ENCODE results near the gene NOL4L.

NOL4L gene

DNA sequence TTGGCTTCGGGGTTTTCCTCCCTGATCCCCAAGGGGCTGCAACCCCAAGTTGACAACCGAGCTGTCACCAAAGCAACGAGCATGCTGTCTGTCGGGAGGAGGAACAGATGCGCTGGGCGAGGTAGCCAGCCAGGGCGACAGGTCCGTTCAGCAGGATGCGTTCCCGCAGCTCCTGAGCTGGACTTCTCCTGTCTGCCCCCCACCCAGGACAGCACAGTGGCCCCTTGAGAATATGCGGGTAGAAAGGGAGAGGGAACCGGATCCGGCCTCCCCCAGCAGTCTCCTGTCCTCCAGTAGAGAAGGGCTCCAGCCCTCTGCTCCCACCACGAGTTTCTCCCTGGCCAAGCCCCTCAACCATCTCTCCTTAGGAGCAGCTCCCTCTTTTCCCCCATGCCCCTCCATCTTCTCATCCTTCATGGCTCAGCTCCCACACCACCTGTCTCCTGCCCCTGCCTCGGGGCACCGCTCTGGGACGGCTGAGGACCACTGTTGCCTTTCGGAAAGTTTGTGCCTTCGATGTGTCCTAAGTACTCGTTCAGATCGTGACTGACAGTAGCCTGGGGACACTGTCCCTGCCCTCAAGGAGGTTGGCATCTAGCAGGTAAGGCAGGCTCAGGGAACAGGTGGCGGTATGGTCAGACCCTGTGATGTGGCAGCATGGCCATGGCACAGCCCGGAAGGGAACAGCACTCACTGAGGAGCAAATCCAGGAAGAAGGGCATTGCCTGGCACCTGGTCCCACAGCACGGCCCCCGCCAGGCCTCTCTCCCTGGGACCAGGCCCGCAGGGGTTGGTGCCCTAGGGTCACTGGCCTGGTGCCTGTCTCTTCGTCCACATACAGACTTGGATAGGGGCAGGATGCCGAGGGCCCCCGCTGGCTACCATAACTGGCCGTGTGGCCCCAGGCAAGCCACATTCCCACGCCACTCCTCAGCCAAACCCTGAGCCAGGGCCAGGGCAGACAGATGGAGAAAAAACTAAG, 130.7 kb downstream of the NOL4L start:
- Histone ChIP-seq H3K9me3 (no peaks in the 10 kb centered on the region), H3K4me1 (ENCODE audit: control insufficient read depth in 1 of 2, insufficient read depth in 1 of 2, low read depth in 1 of 2, low read length in 1 of 2) (peaks cover 25% of the 10 kb centered on the region in 2 experiments), H3K27me3 (no peaks in the 10 kb centered on the region), H3K36me3 (peaks cover 78% of the 10 kb centered on the region), H3K4me3 (ENCODE audit: low read depth in 1 of 2, low read length in 1 of 2) (no peak overlapping the region), H3K27ac (no peak overlapping the region)
- TF ChIP-seq, protein P1, sequence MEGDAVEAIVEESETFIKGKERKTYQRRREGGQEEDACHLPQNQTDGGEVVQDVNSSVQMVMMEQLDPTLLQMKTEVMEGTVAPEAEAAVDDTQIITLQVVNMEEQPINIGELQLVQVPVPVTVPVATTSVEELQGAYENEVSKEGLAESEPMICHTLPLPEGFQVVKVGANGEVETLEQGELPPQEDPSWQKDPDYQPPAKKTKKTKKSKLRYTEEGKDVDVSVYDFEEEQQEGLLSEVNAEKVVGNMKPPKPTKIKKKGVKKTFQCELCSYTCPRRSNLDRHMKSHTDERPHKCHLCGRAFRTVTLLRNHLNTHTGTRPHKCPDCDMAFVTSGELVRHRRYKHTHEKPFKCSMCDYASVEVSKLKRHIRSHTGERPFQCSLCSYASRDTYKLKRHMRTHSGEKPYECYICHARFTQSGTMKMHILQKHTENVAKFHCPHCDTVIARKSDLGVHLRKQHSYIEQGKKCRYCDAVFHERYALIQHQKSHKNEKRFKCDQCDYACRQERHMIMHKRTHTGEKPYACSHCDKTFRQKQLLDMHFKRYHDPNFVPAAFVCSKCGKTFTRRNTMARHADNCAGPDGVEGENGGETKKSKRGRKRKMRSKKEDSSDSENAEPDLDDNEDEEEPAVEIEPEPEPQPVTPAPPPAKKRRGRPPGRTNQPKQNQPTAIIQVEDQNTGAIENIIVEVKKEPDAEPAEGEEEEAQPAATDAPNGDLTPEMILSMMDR (IDR thresholded peaks at IDR 0.05): no peak

DNA sequence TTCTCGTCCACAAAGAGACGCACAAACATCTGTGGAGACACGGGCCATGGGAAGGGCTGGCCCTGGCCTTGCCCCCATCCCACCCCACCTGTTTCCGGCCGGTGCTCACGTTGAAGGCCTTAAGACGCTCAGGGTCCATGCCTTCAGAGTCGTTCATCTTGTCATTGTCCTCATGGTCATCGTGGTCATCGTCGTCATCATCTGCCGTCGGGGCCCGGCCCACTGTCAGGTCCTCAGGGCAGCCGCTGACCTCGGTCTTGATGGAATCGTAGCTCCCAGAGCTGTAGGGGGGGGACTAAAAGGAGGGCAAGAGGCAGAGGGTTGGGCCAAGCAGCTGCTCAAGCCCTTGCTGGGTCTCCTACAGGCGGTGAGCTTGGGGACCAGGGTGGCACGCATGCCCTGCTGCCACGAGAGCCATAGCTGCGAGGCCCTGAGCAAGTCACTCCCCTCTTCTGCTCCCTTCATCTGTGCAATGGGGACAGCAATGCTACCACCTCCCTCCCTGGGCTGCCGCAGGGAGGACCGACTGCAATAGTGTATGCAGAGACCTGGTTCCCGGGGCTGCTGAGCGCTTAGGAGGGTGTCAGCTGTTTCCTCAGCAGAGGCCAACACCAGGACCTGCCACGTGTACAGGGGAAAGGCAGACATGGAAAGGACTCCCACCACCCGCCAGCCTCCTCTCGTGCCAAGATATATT, 131.5 kb downstream of the NOL4L start:
- TF ChIP-seq, protein P1 (IDR thresholded peaks at IDR 0.05): no peak
- Histone ChIP-seq H3K4me1 (ENCODE audit: control insufficient read depth in 1 of 2, insufficient read depth in 1 of 2, low read depth in 1 of 2, low read length in 1 of 2) (peaks cover 30 to 31% of the 10 kb centered on the region in 2 experiments), H3K27ac (no peak overlapping the region), H3K9me3 (no peaks in the 10 kb centered on the region), H3K4me3 (ENCODE audit: low read depth in 1 of 2, low read length in 1 of 2) (no peak overlapping the region), H3K36me3 (peaks cover 83% of the 10 kb centered on the region), H3K27me3 (no peaks in the 10 kb centered on the region)

DNA sequence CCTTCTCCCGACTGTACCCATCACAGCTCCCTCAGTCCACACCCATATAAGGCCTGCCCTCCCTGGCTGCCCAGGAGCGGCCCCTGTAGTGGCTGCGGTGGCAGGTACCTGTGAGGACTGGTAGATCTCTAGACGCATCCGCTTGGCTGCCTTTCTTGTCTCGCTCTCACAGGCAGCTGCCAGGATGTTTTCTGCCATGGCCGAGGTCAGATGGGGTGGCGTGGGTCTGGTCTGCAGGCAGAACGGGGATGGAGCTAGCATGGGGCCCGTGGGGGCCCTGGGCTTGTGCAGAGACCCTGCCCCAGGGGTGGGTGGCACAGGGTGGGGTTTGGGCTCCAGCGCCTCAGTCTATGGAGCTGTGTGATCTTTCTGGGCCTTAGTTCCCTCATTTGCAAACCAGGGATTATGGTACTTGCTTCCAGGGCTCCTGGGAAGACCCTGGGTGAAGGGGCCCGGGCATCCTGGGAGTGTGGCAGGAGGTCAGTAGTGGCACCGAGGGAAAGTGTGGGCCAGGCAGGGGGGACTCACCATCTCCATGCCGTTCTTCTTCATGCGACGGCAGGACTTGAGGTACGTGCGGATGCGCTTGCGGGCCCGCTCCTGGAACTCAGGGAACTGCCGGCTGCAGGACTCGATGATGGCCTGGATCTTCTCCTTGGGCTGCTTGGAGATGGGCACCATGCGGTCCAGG, 132.2 kb downstream of the NOL4L start:
- Histone ChIP-seq H3K36me3 (peaks cover 85% of the 10 kb centered on the region), H3K27me3 (no peaks in the 10 kb centered on the region), H3K4me1 (ENCODE audit: control insufficient read depth in 1 of 2, insufficient read depth in 1 of 2, low read depth in 1 of 2, low read length in 1 of 2) (peaks cover 28 to 30% of the 10 kb centered on the region in 2 experiments), H3K4me3 (ENCODE audit: low read depth in 1 of 2, low read length in 1 of 2) (no peak overlapping the region), H3K27ac (no peak overlapping the region), H3K9me3 (no peaks in the 10 kb centered on the region)
- TF ChIP-seq, protein P1 (IDR thresholded peaks at IDR 0.05): no peak

DNA sequence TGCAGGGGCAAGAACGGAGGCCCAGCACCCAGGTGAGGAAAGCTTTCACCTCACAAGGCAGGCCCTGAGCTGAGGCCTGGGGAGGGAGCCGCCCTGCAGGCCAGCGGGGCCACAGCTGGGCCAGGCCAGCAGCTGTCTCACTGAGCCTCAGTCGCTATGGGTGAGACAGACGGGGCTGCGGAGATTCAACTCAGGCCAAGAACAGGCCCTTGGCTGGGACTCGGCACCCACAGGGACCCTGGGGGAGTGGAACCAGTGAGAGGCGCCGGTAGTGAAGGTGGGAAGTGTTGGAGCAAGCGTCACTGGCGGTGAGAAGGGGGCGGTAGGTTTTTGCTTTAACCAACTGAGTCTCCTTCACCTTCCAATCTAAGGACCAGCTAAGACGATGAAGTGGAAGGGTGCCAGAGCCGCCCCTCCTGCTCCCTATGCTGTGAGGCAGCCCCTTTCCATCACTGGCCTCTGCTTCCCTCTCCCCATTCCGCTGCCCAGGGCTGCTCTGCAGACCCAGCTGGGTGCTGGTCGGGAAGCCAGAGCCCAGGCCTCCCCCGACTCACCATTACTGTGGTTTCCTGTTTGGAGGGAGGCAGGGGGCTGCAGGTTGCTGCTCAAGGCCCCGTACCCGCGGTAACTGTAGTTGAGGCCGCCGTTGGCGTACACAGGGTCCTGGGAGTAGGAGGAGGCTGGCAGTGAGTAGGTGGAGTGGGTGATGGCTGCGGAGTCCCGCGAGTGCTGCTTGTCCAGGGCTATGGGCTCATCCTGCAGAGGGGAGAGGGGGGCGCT, 133.3 kb downstream of the NOL4L start:
- no peak overlapping the region for H3K27ac ChIP-seq
- H3K36me3 ChIP-seq: peaks cover 96% of the 10 kb centered on the region
- peaks cover 19 to 23% of the 10 kb centered on the region in 2 experiments for H3K4me1 ChIP-seq (ENCODE audit: control insufficient read depth in 1 of 2, insufficient read depth in 1 of 2, low read depth in 1 of 2, low read length in 1 of 2)
- TF ChIP-seq, protein P1 (IDR thresholded peaks at IDR 0.05): no peak
- no peaks in the 10 kb centered on the region for H3K9me3 ChIP-seq
- no peak overlapping the region for H3K4me3 ChIP-seq (ENCODE audit: low read depth in 1 of 2, low read length in 1 of 2)
- no peaks in the 10 kb centered on the region for H3K27me3 ChIP-seq

DNA sequence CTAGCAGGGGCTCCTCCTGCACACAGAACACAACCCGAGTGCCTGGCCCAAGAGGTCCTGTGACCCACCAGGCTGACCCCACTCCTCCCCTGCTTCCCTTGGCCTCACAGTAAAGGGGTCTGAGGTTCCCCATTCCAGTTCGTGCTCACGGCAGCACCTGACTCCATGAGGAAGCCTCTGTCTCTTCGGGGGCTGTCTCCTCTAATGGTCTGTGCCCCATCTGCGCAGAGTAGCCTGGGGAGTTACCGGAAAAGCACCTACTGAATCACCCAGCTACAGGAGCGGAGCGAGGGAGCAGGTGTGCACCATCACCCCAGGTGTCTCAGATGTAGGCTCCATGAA, 133.8 kb downstream of the NOL4L start:
- H3K36me3 ChIP-seq: peaks cover 100% of the 10 kb centered on the region
- H3K27ac ChIP-seq: no peak overlapping the region
- H3K9me3 ChIP-seq: no peaks in the 10 kb centered on the region
- no peak overlapping the region for H3K4me3 ChIP-seq (ENCODE audit: low read depth in 1 of 2, low read length in 1 of 2)
- no peaks in the 10 kb centered on the region for H3K27me3 ChIP-seq
- peaks cover 19 to 23% of the 10 kb centered on the region in 2 experiments for H3K4me1 ChIP-seq (ENCODE audit: control insufficient read depth in 1 of 2, insufficient read depth in 1 of 2, low read depth in 1 of 2, low read length in 1 of 2)
- TF ChIP-seq, protein P1 (IDR thresholded peaks at IDR 0.05): no peak
